OCI-LY7 (cell line): Measurements from ENCODE around the gene CHM.

Experiments used
- EZH2phosphoT487 ChIP-seq: fragments of 200-600 bp; sonication (generic); IDR thresholded peaks from 2 replicates; pipeline ENCODE4 v1.6.1; 2018; ENCODE audit warnings: low read depth, borderline replicate concordance, mild to moderate bottlenecking, mixed run types, antibody characterized with exemption, low read length, moderate library complexity, mixed read lengths
- TF ChIP-seq, protein P1 (sequence below): fragments of 200-600 bp; sonication (generic); conservative IDR thresholded peaks from 2 replicates; pipeline ENCODE4 v1.5.1; 2014; ENCODE audit warnings: mild to moderate bottlenecking, antibody characterized with exemption, low read length, moderate library complexity, mixed read lengths

DNA sequence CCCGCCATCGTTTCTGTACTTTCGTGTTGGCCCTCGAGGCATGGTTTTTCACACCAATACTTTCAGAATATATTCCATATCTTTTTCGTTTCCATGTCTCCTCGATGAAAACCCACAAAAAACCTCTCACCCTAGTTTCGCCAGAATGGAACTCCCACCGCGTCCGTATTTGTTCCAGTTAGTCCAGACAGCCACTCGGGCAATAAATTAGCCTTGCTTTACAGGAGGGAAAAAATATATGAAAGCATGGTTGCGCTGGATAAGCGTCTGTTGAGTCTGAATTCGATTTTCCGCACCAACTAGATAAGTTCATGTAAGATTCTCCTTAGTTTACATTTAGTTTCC, 550 bp upstream of the CHM start:
- TF ChIP-seq, protein P1, sequence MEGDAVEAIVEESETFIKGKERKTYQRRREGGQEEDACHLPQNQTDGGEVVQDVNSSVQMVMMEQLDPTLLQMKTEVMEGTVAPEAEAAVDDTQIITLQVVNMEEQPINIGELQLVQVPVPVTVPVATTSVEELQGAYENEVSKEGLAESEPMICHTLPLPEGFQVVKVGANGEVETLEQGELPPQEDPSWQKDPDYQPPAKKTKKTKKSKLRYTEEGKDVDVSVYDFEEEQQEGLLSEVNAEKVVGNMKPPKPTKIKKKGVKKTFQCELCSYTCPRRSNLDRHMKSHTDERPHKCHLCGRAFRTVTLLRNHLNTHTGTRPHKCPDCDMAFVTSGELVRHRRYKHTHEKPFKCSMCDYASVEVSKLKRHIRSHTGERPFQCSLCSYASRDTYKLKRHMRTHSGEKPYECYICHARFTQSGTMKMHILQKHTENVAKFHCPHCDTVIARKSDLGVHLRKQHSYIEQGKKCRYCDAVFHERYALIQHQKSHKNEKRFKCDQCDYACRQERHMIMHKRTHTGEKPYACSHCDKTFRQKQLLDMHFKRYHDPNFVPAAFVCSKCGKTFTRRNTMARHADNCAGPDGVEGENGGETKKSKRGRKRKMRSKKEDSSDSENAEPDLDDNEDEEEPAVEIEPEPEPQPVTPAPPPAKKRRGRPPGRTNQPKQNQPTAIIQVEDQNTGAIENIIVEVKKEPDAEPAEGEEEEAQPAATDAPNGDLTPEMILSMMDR, result no peak
- no peak for TF ChIP-seq EZH2phosphoT487
